ENCODE measurements around the gene CARMIL1.

DNA sequence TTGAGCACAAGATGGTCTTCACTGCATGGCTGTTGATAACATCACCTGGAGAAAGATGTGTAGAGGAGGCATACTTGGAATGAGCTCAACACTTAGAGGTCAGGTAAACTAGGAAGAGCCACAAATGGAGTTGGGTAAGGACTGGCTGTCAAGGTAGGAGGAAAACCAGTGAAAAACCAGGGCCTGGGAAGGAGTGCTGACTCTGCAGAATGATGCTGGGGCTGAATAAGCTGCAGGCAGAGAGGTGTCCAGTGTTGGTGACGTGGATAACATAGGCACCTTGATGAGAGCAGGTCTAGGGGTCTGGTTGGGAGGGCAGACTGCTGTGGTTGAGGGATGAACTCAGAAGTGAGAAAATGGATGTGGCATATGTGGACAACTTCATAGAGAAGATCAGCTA lies 160.2 kb downstream of the CARMIL1 start:
- TF ChIP-seq ZNF384 (IDR thresholded peaks at IDR 0.05): no peak
- TF ChIP-seq FOXA1 (IDR thresholded peaks at IDR 0.05): no peak
- TF ChIP-seq LEF1 (IDR thresholded peaks at IDR 0.05; ENCODE audit: borderline replicate concordance): no peak
- no peak for TF ChIP-seq BHLHE40 (IDR thresholded peaks at IDR 0.05; ENCODE audit: borderline replicate concordance)
- no peak for TF ChIP-seq ELF4 (IDR thresholded peaks at IDR 0.05)
- no peak for TF ChIP-seq NFRKB (IDR thresholded peaks at IDR 0.05)
- TF ChIP-seq SP1 (IDR thresholded peaks at IDR 0.05): no peak
- TF ChIP-seq FOXM1 (IDR thresholded peaks at IDR 0.05; ENCODE audit: borderline replicate concordance): no peak
- TF ChIP-seq L3MBTL2 (conservative IDR thresholded peaks at IDR 0.05): no peak
- no peak for TF ChIP-seq FOXK2 (IDR thresholded peaks at IDR 0.05)
- no peak for TF ChIP-seq SUZ12 (IDR thresholded peaks at IDR 0.05)

Data from HEK293T (cell line).